HG03103 (cell line): ENCODE data around the gene CTCF.
A peak's percentile ranks its signal among the peaks of the same experiment; 100 is the strongest.
"Not testable (repeated sequence)": the region's sequence is repeated elsewhere in the genome, so short reads cannot be mapped to it uniquely, and the experiment has no call there.

Experiments
- ATAC-seq: cut with Tn5 transposase; IDR thresholded peaks from one replicate; pipeline ENCODE4 v1.9.1; 2021; ENCODE audit warnings: low read depth; ENCODE audit not compliant: unreplicated experiment

CTCF gene

GRCh38 chr16:67562526-67562917 is at the start of gene CTCF:
Gene CTCF, plus strand, starts transcription at chr16:67562526. Its CDS starts 48,307 bp downstream, at chr16:67610833.
- peak; percentile 40 for ATAC-seq

- ATAC-seq = not testable (repeated sequence)
Measured at GRCh38 chr16:67513892-67514291, 48.4 kb upstream of the CTCF start.

- ATAC-seq = peak; percentile 41
Measured at GRCh38 chr16:67514382-67514828, 47.9 kb upstream of the CTCF start.

- no peak for ATAC-seq
Measured at GRCh38 chr16:67516296-67517154, 45.8 kb upstream of the CTCF start.

GRCh38 chr16:67517155-67517445 is 45.2 kb upstream of the CTCF start:
- no peak for ATAC-seq

- no peak for ATAC-seq
Measured at GRCh38 chr16:67517661-67518423, 44.5 kb upstream of the CTCF start.

GRCh38 chr16:67518676-67519075 is 43.6 kb upstream of the CTCF start:
- no peak for ATAC-seq

GRCh38 chr16:67519242-67519641 is 43.1 kb upstream of the CTCF start:
- ATAC-seq = no peak

GRCh38 chr16:67521095-67521804 is 41.1 kb upstream of the CTCF start:
- ATAC-seq = peak; percentile 71

GRCh38 chr16:67525176-67525860 is 37.0 kb upstream of the CTCF start:
- ATAC-seq = no peak

GRCh38 chr16:67526149-67526791 is 36.1 kb upstream of the CTCF start:
- ATAC-seq = no peak

- no peak for ATAC-seq
Measured at GRCh38 chr16:67528222-67528869, 34.0 kb upstream of the CTCF start, which contains the start of gene RIPOR1. Gene RIPOR1, plus strand, starts transcription at chr16:67528829. Its CDS starts 9,618 bp downstream, at chr16:67538447.

- ATAC-seq = no peak
Measured at GRCh38 chr16:67528870-67529581, 33.3 kb upstream of the CTCF start.

- ATAC-seq = no peak
Measured at GRCh38 chr16:67529582-67530012, 32.7 kb upstream of the CTCF start.

GRCh38 chr16:67530013-67530939 is 32.0 kb upstream of the CTCF start:
- ATAC-seq = no peak

- ATAC-seq = no peak
Measured at GRCh38 chr16:67531247-67531646, 31.1 kb upstream of the CTCF start.

- no peak for ATAC-seq
Measured at GRCh38 chr16:67533024-67533560, 29.2 kb upstream of the CTCF start.
